ENCODE results near the gene SMOC2.

SMOC2 gene

GRCh38 chr6:168415098-168415992, 25.6 kb upstream of the SMOC2 start:
- DNase-seq (ENCODE audit: low read depth in 2 of 2), result no peak

GRCh38 chr6:168415993-168416530, 24.9 kb upstream of the SMOC2 start:
- DNase-seq (ENCODE audit: low read depth in 2 of 2), result no peak

GRCh38 chr6:168416531-168416930, 24.5 kb upstream of the SMOC2 start:
- DNase-seq (ENCODE audit: low read depth in 2 of 2), result no peak

GRCh38 chr6:168417191-168417590, 23.8 kb upstream of the SMOC2 start:
- no peak for DNase-seq (ENCODE audit: low read depth in 2 of 2)

GRCh38 chr6:168417679-168418557, 23.1 kb upstream of the SMOC2 start:
- no peak for DNase-seq (ENCODE audit: low read depth in 2 of 2)

GRCh38 chr6:168418711-168419121, 22.3 kb upstream of the SMOC2 start:
- DNase-seq (ENCODE audit: low read depth in 2 of 2), result no peak

GRCh38 chr6:168419569-168419968, 21.4 kb upstream of the SMOC2 start:
- no peak for DNase-seq (ENCODE audit: low read depth in 2 of 2)

- DNase-seq (ENCODE audit: low read depth in 2 of 2), result no peak
Measured at GRCh38 chr6:168420084-168420483, 20.9 kb upstream of the SMOC2 start.

- no peak for DNase-seq (ENCODE audit: low read depth in 2 of 2)
Measured at GRCh38 chr6:168420706-168421105, 20.3 kb upstream of the SMOC2 start.

- no peak for DNase-seq (ENCODE audit: low read depth in 2 of 2)
Measured at GRCh38 chr6:168427184-168427583, 13.8 kb upstream of the SMOC2 start.

GRCh38 chr6:168428052-168428826, 12.7 kb upstream of the SMOC2 start:
- no peak for DNase-seq (ENCODE audit: low read depth in 2 of 2)

- DNase-seq (ENCODE audit: low read depth in 2 of 2), result no peak
Measured at GRCh38 chr6:168428863-168429262, 12.1 kb upstream of the SMOC2 start.

- no peak for DNase-seq (ENCODE audit: low read depth in 2 of 2)
Measured at GRCh38 chr6:168432196-168432595, 8.8 kb upstream of the SMOC2 start.

- DNase-seq (ENCODE audit: low read depth in 2 of 2), result no peak
Measured at GRCh38 chr6:168433898-168434297, 7.1 kb upstream of the SMOC2 start.

GRCh38 chr6:168434505-168434904, 6.5 kb upstream of the SMOC2 start:
- no peak for DNase-seq (ENCODE audit: low read depth in 2 of 2)

GRCh38 chr6:168437751-168438150, 3.2 kb upstream of the SMOC2 start:
- no peak for DNase-seq (ENCODE audit: low read depth in 2 of 2)

GRCh38 chr6:168438783-168439520, 2.0 kb upstream of the SMOC2 start:
- DNase-seq (ENCODE audit: low read depth in 2 of 2), result no peak

GRCh38 chr6:168439794-168440450, 1.1 kb upstream of the SMOC2 start:
- no peak for DNase-seq (ENCODE audit: low read depth in 2 of 2)

GRCh38 chr6:168441434-168442391, 729 bp downstream of the SMOC2 start:
- DNase-seq (ENCODE audit: low read depth in 2 of 2), result no peak

All from stimulated activated CD8-positive, alpha-beta memory T cell treated with anti-CD3 and anti-CD28 coated beads, Interleukin-2, amount 100 ng/mL, for 48 hours (primary cell).